Lung (tissue), 12 donors: ENCODE results near the gene RAVER1. TPM values are rescaled to one million over a fixed set of nuclear protein-coding genes. Genes with fewer than 3 reads are reported as not detected.

Experiments
- ATAC-seq: fragments of 200-7000 bp; cut with Tn5 transposase; one replicate; pipeline ENCODE4 v1.9.1; 2020; ENCODE audit warnings: moderate number of reproducible peaks; ENCODE audit not compliant: insufficient read depth, low FRiP score
- DNase-seq, 3 donors: peaks; one replicate each; pipeline ENCODE4 v3.0.0-alpha.2; 2013 to 2017
- H3K27ac ChIP-seq, 2 donors: one replicate each; pipeline ENCODE4 v1.5.1; 2013; ENCODE audit warnings: mild to moderate bottlenecking in 2 of 2, moderate library complexity in 2 of 2, control low read depth in 1 of 2, inconsistent platforms in 1 of 2, low read depth in 1 of 2, low read length in 1 of 2
- H3K27me3 ChIP-seq, 3 donors: one replicate each; pipeline ENCODE4 v1.5.1; 2013; ENCODE audit warnings: low read length in 2 of 3; ENCODE audit not compliant: control insufficient read depth in 3 of 3, insufficient read depth in 3 of 3
- H3K36me3 ChIP-seq, 4 donors: one replicate each; pipeline ENCODE4 v1.5.1; 2013; ENCODE audit warnings: low read length in 4 of 4, mild to moderate bottlenecking in 1 of 4, moderate library complexity in 1 of 4; ENCODE audit not compliant: control insufficient read depth in 4 of 4, insufficient read depth in 4 of 4
- H3K4me1 ChIP-seq, 5 donors: one replicate each; pipeline ENCODE4 v1.5.1; 2013; ENCODE audit warnings: low read length in 5 of 5, mild to moderate bottlenecking in 2 of 5, moderate library complexity in 1 of 5; ENCODE audit not compliant: control insufficient read depth in 5 of 5, insufficient read depth in 5 of 5
- H3K4me3 ChIP-seq: one replicate; pipeline ENCODE4 v1.5.1; 2013; ENCODE audit warnings: mild to moderate bottlenecking, control low read depth, moderate library complexity
- H3K9ac ChIP-seq, 2 donors: one replicate each; pipeline ENCODE4 v1.5.1; 2013; ENCODE audit warnings: low read length in 2 of 2, control low read depth in 1 of 2; ENCODE audit not compliant: insufficient read depth in 1 of 2
- H3K9me3 ChIP-seq, 4 donors: one replicate each; pipeline ENCODE4 v1.5.1; 2013; ENCODE audit warnings: low read length in 3 of 4, mild to moderate bottlenecking in 1 of 4, moderate library complexity in 1 of 4; ENCODE audit not compliant: control insufficient read depth in 4 of 4, insufficient read depth in 3 of 4
- CTCF ChIP-seq: IDR thresholded peaks from 2 replicates; pipeline ENCODE4 v1.5.1; 2012; ENCODE audit warnings: mild to moderate bottlenecking; ENCODE audit errors: control extremely low read depth, extremely low read depth
- WGBS, 2 donors: extraction: QIAGEN DNeasy Blood & Tissue Kit; methylation state at CpG; one replicate each; pipeline ENCODE4 v1.1.7; 2013; 5-methylcytosine and 5-hydroxymethylcytosine counted together
- polyA plus RNA-seq, 2 donors: library from polyadenylated mRNA; stranded (reverse); fragments of 200-250 nt; gene quantifications; one replicate each; pipeline ENCODE4 v1.2.1, GENCODE V29; 2013
- total RNA-seq, 2 donors: library from RNA; depleted of rRNA in 1 of 2; stranded (reverse); fragments of >200 nt in 1 of 2; gene quantifications; one replicate each; pipeline ENCODE4 v1.2.1, GENCODE V29; 2014 to 2021
- donor health status: control.
- donor health status: control.
- donor health status: Bipolar disorder and iron deficiency.
- donor health status: healthy.
- donor health status: DM: yes; HTN: yes; CAD: no.

The RAVER1 gene
- total and polyA plus RNA-seq, 4 donors = 10.5 to 46.1 (median 19.4) TPM

- Histone ChIP-seq H3K9ac (no peak overlapping the region), H3K4me1 (no peaks in the 10 kb centered on the region), H3K27me3 (no peaks in the 10 kb centered on the region), H3K4me3 (no peak overlapping the region), H3K36me3 (peaks cover 2 to 71% (median 30%) of the 10 kb centered on the region in 4 donors), H3K9me3 (peaks cover 0 to 3% (median 1%) of the 10 kb centered on the region in 4 donors), H3K27ac (no peak overlapping the region)
- ATAC-seq = no peak
- TF ChIP-seq CTCF = no peak
- WGBS, 2 donors = 88 to 95% methylated on average over 19 of the region's 19 CpGs
- no peak for DNase-seq
Measured at GRCh38 chr19:10364644-10365043, 31.3 kb upstream of the RAVER1 start.

GRCh38 chr19:10363789-10364281, 30.5 kb upstream of the RAVER1 start:
- Histone ChIP-seq H3K27me3 (no peaks in the 10 kb centered on the region), H3K4me3 (no peak overlapping the region), H3K9me3 (peaks cover 0 to 3% (median 1%) of the 10 kb centered on the region in 4 donors), H3K9ac (no peak overlapping the region), H3K36me3 (peaks cover 2 to 70% (median 28%) of the 10 kb centered on the region in 4 donors), H3K27ac (no peak overlapping the region), H3K4me1 (no peaks in the 10 kb centered on the region)
- TF ChIP-seq CTCF = no peak
- ATAC-seq (no peak), DNase-seq (no peak)
- WGBS, 2 donors = 95 to 96% methylated on average over 12 of the region's 12 CpGs

GRCh38 chr19:10362259-10362658, 28.9 kb upstream of the RAVER1 start:
- Histone ChIP-seq H3K4me3 (no peak overlapping the region), H3K9me3 (peaks cover 0 to 3% (median 0%) of the 10 kb centered on the region in 4 donors), H3K4me1 (no peaks in the 10 kb centered on the region), H3K9ac (no peak overlapping the region), H3K27ac (no peak overlapping the region), H3K27me3 (no peaks in the 10 kb centered on the region), H3K36me3 (peaks cover 2 to 74% (median 22%) of the 10 kb centered on the region in 4 donors)
- no peak for DNase-seq
- ATAC-seq = no peak
- WGBS, 2 donors = 95 to 96% methylated on average over 17 to 18 of the region's 18 CpGs
- TF ChIP-seq CTCF = no peak

- TF ChIP-seq CTCF = no peak
- DNase-seq (no peak), ATAC-seq (no peak)
- 89 to 90% methylated on average over 15 to 16 of the region's 16 CpGs for WGBS, 2 donors
- Histone ChIP-seq H3K36me3 (peaks cover 2 to 75% (median 23%) of the 10 kb centered on the region in 4 donors), H3K27me3 (no peaks in the 10 kb centered on the region), H3K4me1 (no peaks in the 10 kb centered on the region), H3K4me3 (no peak overlapping the region), H3K27ac (no peak overlapping the region), H3K9me3 (peaks cover 0 to 3% (median 0%) of the 10 kb centered on the region in 4 donors), H3K9ac (no peak overlapping the region)
Measured at GRCh38 chr19:10361569-10362011, 28.3 kb upstream of the RAVER1 start.
